Ascending aorta (tissue), 2 donors: ENCODE measurements around the gene TNS4. TPM values are rescaled to one million over a fixed set of nuclear protein-coding genes. Genes with fewer than 3 reads are reported as not detected.

Source experiments
- DNase-seq, 2 donors: peaks; one replicate each; pipeline ENCODE4 v3.0.0-alpha.2; 2019; ENCODE audit warnings: low spot score in 2 of 2
- H3K27ac ChIP-seq, 2 donors: fragments of 200-600 bp; sonication (generic); one replicate each; pipeline ENCODE4 v1.5.1; 2016 to 2017; ENCODE audit warnings: mild to moderate bottlenecking in 1 of 2
- H3K27me3 ChIP-seq: fragments of 200-600 bp; sonication (generic); one replicate; pipeline ENCODE4 v1.5.1; 2017
- H3K36me3 ChIP-seq, 2 donors: fragments of 200-600 bp; sonication (generic); one replicate each; pipeline ENCODE4 v1.5.1; 2016
- H3K4me1 ChIP-seq, 2 donors: fragments of 200-600 bp; sonication (generic); one replicate each; pipeline ENCODE4 v1.5.1; 2016 to 2017; ENCODE audit warnings: mild to moderate bottlenecking in 1 of 2
- H3K4me3 ChIP-seq, 2 donors: fragments of 200-600 bp; sonication (generic); one replicate each; pipeline ENCODE4 v1.5.1; 2016 to 2017; ENCODE audit warnings: mild to moderate bottlenecking in 1 of 2
- H3K9me3 ChIP-seq, 2 donors: fragments of 200-600 bp; sonication (generic); one replicate each; pipeline ENCODE4 v1.5.1; 2016
- intact Hi-C: fragments of 100-400 bp; cut with DNase I; formaldehyde crosslinking; loops from one replicate; pipeline ENCODE4 v1.15.1; 2023
- total RNA-seq: library from RNA; depleted of rRNA; stranded (reverse); fragments of >200 nt; gene quantifications from one replicate; pipeline ENCODE4 v1.1.0, GENCODE V29; 2016
- TF ChIP-seq, protein P1 (sequence below), 3 experiments: fragments of 200-600 bp in 2 of 3; fragments of 450-650 bp in 1 of 3; sonication (generic) in 2 of 3; IDR thresholded peaks; one replicate each; pipeline ENCODE4 v1.5.1; 2016 to 2019; ENCODE audit warnings: antibody characterized with exemption in 3 of 3, mild to moderate bottlenecking in 1 of 3, moderate library complexity in 1 of 3

Gene TNS4
- total RNA-seq: not detected

DNA sequence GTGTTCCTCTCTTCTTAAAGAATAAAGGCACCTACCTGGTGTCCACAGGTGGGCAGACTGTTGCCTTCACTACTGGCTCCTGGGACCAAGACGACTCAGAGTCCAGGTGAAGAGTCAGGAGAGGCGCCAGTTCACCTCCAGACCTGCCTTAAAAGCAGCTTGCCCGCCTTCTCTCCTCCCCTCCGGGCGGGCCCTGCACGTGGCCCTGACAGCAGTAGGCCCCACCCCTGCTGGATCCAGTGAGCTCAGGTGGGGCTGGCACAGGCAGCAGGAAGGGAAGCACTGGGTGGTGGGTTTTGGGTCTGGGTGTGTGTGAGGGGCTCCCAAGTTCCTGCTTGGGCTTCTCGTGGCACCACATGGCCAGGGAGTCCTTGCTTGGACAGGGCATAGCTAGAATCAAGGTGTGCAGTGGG lies at the start of gene TNS4:
TSS of gene TNS4 (minus strand) at position 125 of the 413 bp plus-strand sequence. CDS start 5,198 bp downstream, outside the sequence.
- Histone ChIP-seq H3K4me1 (peaks cover 6 to 20% of the 10 kb centered on the region in 2 donors), H3K27ac (no peak within 1 kb of the TSS), H3K4me3 (no peak within 1 kb of the TSS), H3K36me3 (no peaks in the 10 kb centered on the region), H3K27me3 (no peaks in the 10 kb centered on the region), H3K9me3 (no peaks in the 10 kb centered on the region)
- TF ChIP-seq, protein P1, sequence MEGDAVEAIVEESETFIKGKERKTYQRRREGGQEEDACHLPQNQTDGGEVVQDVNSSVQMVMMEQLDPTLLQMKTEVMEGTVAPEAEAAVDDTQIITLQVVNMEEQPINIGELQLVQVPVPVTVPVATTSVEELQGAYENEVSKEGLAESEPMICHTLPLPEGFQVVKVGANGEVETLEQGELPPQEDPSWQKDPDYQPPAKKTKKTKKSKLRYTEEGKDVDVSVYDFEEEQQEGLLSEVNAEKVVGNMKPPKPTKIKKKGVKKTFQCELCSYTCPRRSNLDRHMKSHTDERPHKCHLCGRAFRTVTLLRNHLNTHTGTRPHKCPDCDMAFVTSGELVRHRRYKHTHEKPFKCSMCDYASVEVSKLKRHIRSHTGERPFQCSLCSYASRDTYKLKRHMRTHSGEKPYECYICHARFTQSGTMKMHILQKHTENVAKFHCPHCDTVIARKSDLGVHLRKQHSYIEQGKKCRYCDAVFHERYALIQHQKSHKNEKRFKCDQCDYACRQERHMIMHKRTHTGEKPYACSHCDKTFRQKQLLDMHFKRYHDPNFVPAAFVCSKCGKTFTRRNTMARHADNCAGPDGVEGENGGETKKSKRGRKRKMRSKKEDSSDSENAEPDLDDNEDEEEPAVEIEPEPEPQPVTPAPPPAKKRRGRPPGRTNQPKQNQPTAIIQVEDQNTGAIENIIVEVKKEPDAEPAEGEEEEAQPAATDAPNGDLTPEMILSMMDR (IDR thresholded peaks at IDR 0.05): no peak
- DNase-seq: no peak
- intact Hi-C loops: no loop called here

GRCh38 chr17:40550608-40551007 lies 49.2 kb upstream of the TNS4 start:
- DNase-seq: peak in 1 of 2 donors; percentile 79
- Histone ChIP-seq H3K27ac (peak overlapping the region; percentile 32 to 74), H3K4me3 (no peak overlapping the region), H3K4me1 (peaks cover 4% of the 10 kb centered on the region in 2 donors), H3K9me3 (no peaks in the 10 kb centered on the region), H3K27me3 (no peaks in the 10 kb centered on the region), H3K36me3 (no peaks in the 10 kb centered on the region)
- intact Hi-C loops: no loop called here
- TF ChIP-seq, protein P1 (IDR thresholded peaks at IDR 0.05): no peak

DNA sequence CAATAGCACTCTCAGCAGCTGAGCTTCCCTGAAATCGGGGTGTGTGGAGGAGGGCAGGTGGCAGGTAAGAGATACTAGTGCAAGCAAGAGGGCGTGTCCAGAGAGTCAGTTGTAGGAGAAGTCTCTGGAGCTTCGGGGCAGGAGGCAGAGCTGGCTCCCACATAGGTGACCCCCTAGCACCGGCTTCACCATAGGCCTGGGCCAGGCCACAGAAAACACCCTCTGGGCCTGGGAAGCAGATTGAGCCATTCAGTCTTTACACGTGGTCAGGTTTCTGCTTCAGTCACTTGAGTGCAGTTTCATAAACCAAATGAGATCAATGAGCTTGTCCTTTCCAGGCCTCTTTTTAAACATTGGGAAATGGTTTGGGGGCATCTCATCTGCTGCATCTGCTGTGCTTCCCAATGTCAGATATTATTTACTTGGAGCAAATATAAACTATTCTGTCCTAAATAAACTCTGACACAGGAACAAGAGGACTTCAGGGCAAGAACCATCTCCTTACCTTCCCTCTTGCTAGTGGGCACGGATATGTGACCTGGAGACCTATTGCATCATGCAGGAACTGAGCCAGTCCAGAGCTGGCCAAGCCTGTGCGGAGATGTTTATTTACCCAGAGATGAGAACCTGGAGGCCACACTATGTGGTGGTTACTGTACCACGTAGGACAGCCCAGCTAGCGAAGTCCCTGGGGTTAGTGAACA lies 47.7 kb upstream of the TNS4 start:
- Histone ChIP-seq H3K4me1 (peaks cover 4% of the 10 kb centered on the region in 2 donors), H3K27me3 (no peaks in the 10 kb centered on the region), H3K4me3 (no peak overlapping the region), H3K27ac (peak overlapping the region; percentile 53 to 56), H3K36me3 (no peaks in the 10 kb centered on the region), H3K9me3 (no peaks in the 10 kb centered on the region)
- TF ChIP-seq, protein P1 (IDR thresholded peaks at IDR 0.05): no peak
- intact Hi-C loops: no loop called here
- DNase-seq: peak in 1 of 2 donors; percentile 71

DNA sequence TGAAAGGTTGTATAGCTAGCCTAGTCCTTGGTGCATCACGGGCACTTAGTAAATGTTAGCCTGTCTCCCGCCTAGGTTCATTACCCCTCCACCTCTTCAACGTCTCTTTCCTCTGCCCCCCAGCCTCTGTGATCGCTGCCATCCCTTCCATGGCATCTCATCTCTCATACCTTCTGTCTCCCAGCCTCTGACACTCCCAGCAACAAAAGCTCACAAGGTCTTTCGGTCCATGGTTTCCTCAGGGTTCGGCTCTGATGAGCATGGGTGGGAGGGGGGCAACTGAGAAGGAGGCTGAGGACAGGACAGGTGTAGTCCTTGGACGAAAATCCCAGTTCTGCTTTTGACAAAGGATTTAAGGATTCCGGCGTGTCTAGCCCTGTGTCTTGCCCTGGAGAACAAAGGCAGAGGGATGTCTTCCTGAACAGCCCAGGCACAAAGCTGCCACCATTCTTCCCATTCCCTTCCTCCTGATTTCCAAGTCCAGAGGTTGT lies 47.1 kb upstream of the TNS4 start:
- Histone ChIP-seq H3K9me3 (no peaks in the 10 kb centered on the region), H3K4me1 (peaks cover 4% of the 10 kb centered on the region in 2 donors), H3K27ac (peak overlapping the region; percentile 53 to 56), H3K4me3 (no peak overlapping the region), H3K27me3 (no peaks in the 10 kb centered on the region), H3K36me3 (no peaks in the 10 kb centered on the region)
- intact Hi-C loops: no loop called here
- TF ChIP-seq, protein P1 (IDR thresholded peaks at IDR 0.05): no peak
- DNase-seq: peak in 1 of 2 donors; percentile 28

DNA sequence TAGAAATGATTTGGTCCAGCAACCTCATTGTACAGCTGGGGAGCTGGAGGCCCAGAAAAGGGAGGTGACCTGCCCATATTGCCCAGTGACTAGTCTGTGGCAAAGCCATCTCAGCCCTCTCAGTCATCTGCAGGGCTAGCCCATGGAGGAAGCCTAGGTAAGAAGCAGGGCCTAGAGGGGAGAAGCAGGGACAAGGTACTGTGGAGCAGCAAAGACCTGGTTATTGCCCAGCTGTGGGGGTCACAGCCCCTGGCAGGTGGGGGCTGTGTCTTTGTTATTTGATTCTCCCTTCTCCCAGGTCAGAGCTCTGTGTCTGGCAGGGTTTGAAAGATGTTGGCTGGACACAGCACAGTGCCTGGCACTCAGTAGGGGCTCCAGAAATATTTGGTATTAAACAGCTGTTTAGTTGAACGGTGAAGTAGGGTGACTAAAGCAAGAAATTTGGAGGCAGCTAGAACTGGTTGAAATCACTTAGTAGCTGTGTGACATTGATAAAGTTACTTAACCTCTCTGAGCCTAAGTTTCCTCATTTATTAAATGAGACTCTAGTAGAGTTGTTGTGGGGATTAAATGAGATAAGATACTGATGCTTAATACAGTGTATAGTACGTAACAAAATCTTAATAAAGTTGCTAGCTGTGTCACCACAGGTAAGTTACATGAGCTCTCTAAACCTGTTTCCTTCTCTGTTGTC lies 46.5 kb upstream of the TNS4 start:
- intact Hi-C loops: no loop called here
- TF ChIP-seq, protein P1 (IDR thresholded peaks at IDR 0.05): no peak
- no peak overlapping the region for H3K4me3 ChIP-seq
- H3K36me3 ChIP-seq: no peaks in the 10 kb centered on the region
- H3K27ac ChIP-seq: peak overlapping the region in 1 of 2 donors; percentile 56
- peaks cover 4% of the 10 kb centered on the region in 2 donors for H3K4me1 ChIP-seq
- peak in 1 of 2 donors; percentile 46 for DNase-seq
- H3K9me3 ChIP-seq: no peaks in the 10 kb centered on the region
- H3K27me3 ChIP-seq: no peaks in the 10 kb centered on the region
